RWPE1 (cell line): ENCODE data around the gene ATF6B.

ENCODE experiments used
- CTCF ChIA-PET: fragments of 350-600 bp; sonication (Branson Sonifier 250); formaldehyde crosslinking; extraction: SDS; loops from one replicate; lab custom pipeline; 2021; lab: Yijun Ruan, JAX
- POLR2A ChIA-PET: fragments of 400-600 bp; formaldehyde crosslinking; extraction: SDS; loops from one replicate; lab custom pipeline; 2020; ENCODE audit warnings: antibody characterized with exemption; ENCODE audit not compliant: low non-redundant PET; lab: Yijun Ruan, JAX
- DNase-seq: peaks from one replicate; pipeline ENCODE4 v3.0.0; 2012; ENCODE audit warnings: low spot score
- H3K27ac ChIP-seq: fragments of 450-650 bp; 2 replicates; pipeline ENCODE4 v1.5.1; 2017
- CTCF ChIP-seq: fragments of 450-650 bp; conservative IDR thresholded peaks from 2 replicates; pipeline ENCODE4 v1.5.1; 2017; ENCODE audit warnings: low read depth, mild to moderate bottlenecking

The ATF6B gene

GRCh38 chr6:32114796-32115195 is 13.2 kb downstream of the ATF6B start:
- no peak for TF ChIP-seq CTCF
- peak; percentile 63 for DNase-seq
- peak overlapping the region; percentile 91 for H3K27ac ChIP-seq
- POLR2A ChIA-PET: interaction anchor here (0.5 to 1.1 kb wide), 2 partner anchors 13 to 16 kb away, joined by 3 read pairs; partner anchors contain the start of gene ATF6B
- CTCF ChIA-PET: interaction anchor here (0.7 to 1.8 kb wide), 2 partner anchors 13 to 140 kb away, joined by 3 to 4 read pairs; partner anchors contain the start of gene ATF6B

GRCh38 chr6:32113386-32114352 is 14.4 kb downstream of the ATF6B start:
- CTCF ChIA-PET: interaction anchor here (0.6 to 1.8 kb wide), 5 partner anchors 11 to 139 kb away, joined by 3 to 8 read pairs (median 4); partner anchors contain the start of gene ATF6B
- H3K27ac ChIP-seq: peak overlapping the region; percentile 91
- peak; percentile 47 for TF ChIP-seq CTCF
- POLR2A ChIA-PET: interaction anchor here (1.1 kb wide), 1 partner anchor 15 kb away, joined by 3 read pairs; the partner anchor contains the start of gene ATF6B
- peak; percentile 71 for DNase-seq

- CTCF ChIA-PET: interaction anchor here (0.6 kb wide), 1 partner anchor 958 kb away, joined by 4 read pairs; no protein-coding TSS in a partner anchor
- no peak for DNase-seq
Observed at GRCh38 chr6:32112431-32112980, 15.5 kb downstream of the ATF6B start.

GRCh38 chr6:32111424-32112066 is 16.5 kb downstream of the ATF6B start:
- TF ChIP-seq CTCF: no peak
- no peak overlapping the region; the same call in 1 of the 2 replicates for H3K27ac ChIP-seq
- no peak for DNase-seq
- POLR2A ChIA-PET: interaction anchor here (0.6 kb wide), 1 partner anchor 30 kb away, joined by 4 read pairs; no protein-coding TSS in a partner anchor
- CTCF ChIA-PET: no interaction called here

More at GRCh38 chr6:32112431-32112980, 15.5 kb downstream of the ATF6B start:
- TF ChIP-seq CTCF: no peak
- H3K27ac ChIP-seq: peak overlapping the region; percentile 91
- POLR2A ChIA-PET: no interaction called here

- TF ChIP-seq CTCF: no peak
- peak overlapping the region; percentile 97 for H3K27ac ChIP-seq
- ChIA-PET CTCF (interaction anchor here (1.8 kb wide), 1 partner anchor 8 kb away, joined by 7 read pairs; no protein-coding TSS in a partner anchor), POLR2A (interaction anchor here (0.8 kb wide), 1 partner anchor 34 kb away, joined by 4 read pairs; no protein-coding TSS in a partner anchor)
- DNase-seq: no peak
Observed at GRCh38 chr6:32110632-32111031, 17.4 kb downstream of the ATF6B start.

GRCh38 chr6:32109765-32110160 is 18.3 kb downstream of the ATF6B start:
- no peak for DNase-seq
- TF ChIP-seq CTCF: no peak
- ChIA-PET CTCF (interaction anchor here (1.8 kb wide), 1 partner anchor 9 kb away, joined by 7 read pairs; no protein-coding TSS in a partner anchor), POLR2A (no interaction called here)
- H3K27ac ChIP-seq: peak overlapping the region; percentile 97
